Stimulated activated CD8-positive, alpha-beta memory T cell treated with anti-CD3 and anti-CD28 coated beads, Interleukin-4, amount 100 ng/mL, for 4 hours (primary cell): ENCODE results near the gene APBB2.
"Not testable (repeated sequence)": the region's sequence is repeated elsewhere in the genome, so short reads cannot be mapped to it uniquely, and the experiment has no call there.

ENCODE experiments used
- DNase-seq, 2 donors: peaks; one replicate each; pipeline ENCODE4 v3.0.0-alpha.2; 2020; ENCODE audit warnings: low read depth in 2 of 2, low spot score in 1 of 2

APBB2 gene

GRCh38 chr4:41067369-41067768 lies 147.0 kb downstream of the APBB2 start:
- no peak for DNase-seq

- no peak for DNase-seq
Observed at GRCh38 chr4:41066049-41066448, 148.3 kb downstream of the APBB2 start.

DNA sequence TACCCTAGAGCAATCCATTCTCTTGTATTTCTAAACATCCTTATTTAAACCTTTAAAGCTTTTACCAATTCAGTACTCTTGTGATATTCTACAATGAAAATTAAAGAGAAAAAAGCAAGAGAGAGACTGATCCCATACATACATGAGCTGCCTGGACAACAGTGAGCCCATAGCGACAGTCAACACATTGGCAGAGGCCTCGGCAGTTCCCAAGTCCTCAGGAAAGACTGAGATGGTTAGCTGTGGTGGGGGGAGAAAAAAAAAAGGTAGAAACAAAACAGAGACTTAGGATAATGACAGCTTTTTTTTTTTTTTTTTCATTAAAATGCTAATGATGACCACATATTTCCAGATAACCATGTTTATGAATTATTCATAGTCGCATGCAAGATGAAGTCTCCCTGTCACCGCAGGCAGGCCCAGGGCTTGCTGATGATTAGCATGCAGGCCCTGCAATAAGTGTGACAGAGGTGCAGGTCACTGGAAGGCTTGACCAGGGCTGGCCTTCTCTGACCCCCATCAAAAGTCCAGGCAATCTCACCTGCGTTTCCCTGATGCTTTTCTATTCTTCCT lies 148.8 kb downstream of the APBB2 start:
- no peak for DNase-seq

DNA sequence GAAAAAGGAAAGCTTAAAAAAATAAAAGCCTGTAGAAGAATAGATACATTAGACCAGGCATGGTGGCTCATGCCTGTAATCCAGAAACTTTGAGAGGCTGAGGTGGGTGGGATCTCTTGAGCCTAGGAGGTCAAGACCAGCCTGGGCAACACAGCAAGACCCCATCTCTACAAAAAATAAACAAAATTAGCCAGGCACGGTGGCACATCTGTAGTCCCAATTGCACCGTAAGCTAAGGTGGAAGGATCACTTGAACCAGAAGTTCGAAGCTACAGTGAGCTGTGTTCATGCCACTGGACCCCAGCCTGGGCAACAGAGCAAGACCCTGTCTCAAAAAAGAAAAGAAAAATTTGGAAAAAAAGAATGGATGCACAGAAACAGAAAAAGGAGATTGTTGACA lies 149.4 kb downstream of the APBB2 start:
- no peak for DNase-seq

DNA sequence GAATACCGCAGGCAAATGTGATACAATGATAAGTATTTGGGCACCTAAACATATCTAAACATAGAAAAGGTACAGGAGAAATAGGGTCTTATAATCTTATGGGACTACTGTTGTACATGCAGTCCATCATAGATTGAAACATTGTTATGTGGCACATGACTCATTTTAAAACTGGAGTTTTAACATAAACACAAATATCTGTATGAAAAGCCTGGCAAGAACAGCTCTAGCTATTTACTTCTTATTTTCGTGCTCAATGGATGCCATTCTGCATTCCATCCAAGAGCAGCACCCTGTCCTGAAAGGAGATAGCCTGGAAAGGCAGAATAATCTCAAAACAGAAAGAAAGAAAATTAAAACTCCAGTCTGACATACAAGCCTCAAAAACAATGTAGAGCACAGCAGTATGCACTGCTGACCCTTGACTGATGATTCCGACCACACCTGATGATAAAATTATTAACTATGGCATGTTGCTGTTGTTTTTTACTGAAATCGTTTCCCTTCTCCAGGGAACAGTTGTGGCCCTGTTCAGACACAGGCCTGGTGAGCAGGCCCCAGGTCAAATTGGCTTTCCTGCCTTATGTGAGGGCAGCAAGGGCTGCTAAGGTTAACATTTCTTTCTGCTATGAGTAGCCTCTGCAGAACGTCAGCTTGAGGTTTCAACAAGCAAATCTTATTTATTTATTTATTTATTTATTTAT lies 152.7 kb downstream of the APBB2 start:
- DNase-seq: no peak

DNA sequence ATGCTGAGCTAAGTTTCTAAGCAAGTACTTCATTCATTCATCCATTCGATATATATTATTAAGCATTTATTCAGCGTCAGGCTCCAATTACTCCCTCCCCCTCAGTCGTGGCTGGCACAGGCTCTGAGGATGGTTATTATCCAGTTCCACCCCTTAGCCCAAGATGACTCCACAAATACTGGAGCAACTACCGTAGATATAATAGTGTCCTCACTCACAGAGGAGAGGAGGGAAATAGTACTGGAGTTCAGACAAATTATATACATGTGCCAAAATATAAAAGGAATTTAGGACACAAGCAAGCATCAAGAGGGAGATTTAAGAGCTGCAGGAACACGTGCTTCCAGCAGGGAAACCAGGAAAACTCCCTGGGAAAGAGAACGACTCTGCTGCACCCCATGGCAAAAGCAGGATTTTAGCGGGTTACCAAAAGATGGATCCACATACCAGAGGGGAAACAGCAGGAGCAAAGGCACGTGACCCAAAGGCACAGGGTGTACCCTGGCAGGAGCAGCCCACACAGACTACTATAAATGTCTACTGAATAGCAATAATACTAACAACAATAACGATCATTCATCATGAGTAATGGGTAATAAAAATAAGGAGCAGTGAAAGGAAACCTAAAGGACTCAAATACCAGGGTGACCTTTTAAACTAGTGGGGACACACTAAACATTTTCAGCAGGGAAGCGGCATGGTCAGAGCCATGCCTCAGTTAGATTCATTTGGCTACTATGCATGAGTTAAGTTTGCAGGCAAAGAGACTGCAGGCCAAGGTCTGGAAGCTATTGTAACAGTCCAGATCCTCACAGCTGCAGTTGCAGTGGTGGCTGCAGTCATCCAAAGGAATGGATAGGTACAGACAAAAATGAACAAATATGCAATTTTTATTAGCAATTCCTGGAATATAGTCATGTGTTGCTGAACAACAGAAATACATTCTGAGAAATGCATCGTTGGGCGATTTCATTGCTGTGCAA lies 153.7 kb downstream of the APBB2 start:
- no peak for DNase-seq

GRCh38 chr4:41059411-41059810 lies 154.9 kb downstream of the APBB2 start:
- not testable (repeated sequence) for DNase-seq

GRCh38 chr4:41058426-41058825 lies 155.9 kb downstream of the APBB2 start:
- no peak for DNase-seq

GRCh38 chr4:41057467-41057866 lies 156.9 kb downstream of the APBB2 start:
- no peak for DNase-seq

DNA sequence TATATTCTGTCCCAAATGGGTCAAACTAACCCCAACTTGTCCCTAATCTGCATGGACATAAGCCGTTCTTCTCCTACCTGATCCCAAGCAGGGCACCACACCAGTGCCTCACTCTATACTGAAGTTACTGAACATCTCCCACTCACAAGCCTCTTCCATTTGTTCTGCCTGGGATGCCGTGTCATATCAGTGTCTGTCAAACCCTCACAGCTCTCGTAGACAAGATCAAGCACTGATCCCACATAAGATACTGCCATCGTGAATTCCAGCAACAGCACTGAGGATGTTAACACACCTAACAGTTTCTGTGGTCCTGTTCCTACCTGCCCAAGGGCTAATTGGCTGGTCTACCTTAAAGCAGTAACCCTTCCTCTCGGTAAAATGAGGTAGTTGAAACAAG lies 162.1 kb downstream of the APBB2 start:
- DNase-seq: no peak

GRCh38 chr4:41050880-41051775 lies 163.2 kb downstream of the APBB2 start:
- DNase-seq: no peak

DNA sequence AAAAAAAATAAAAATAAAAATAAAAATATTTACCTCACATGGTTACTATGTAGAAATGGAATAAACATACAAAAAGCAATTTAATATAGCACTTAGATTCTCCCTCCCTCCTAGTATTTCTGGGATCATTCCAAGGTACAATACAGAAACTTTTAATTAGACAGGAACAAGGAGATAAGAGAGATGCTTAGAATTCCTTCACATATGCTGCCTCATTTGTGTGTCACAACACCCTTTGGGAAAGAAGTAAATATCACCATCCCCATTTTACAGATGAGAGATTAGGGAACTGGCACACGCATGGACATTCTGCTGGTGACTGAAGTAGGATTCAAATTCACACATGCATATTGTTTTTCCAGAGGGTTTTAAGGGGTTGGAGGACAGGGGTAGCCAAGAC lies 164.2 kb downstream of the APBB2 start:
- no peak for DNase-seq

DNA sequence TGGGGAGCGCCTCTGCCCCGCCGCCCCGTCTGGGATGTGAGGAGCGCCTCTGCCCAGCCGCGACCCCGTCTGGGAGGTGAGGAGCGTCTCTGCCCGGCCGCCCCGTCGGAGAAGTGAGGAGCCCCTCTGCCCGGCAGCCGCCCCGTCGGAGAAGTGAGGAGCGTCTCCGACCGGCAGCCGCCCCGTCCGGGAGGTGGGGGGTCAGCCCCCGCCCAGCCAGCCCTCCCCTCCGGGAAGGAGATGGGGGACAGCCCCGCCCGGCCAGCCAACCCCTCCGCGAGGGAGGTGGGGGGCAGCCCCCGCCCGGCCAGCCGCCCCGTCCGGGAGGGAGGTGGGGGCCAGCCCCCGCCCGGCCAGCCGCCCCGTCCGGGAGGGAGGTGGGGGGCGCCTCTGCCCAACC lies 165.2 kb downstream of the APBB2 start:
- not testable (repeated sequence) for DNase-seq

DNA sequence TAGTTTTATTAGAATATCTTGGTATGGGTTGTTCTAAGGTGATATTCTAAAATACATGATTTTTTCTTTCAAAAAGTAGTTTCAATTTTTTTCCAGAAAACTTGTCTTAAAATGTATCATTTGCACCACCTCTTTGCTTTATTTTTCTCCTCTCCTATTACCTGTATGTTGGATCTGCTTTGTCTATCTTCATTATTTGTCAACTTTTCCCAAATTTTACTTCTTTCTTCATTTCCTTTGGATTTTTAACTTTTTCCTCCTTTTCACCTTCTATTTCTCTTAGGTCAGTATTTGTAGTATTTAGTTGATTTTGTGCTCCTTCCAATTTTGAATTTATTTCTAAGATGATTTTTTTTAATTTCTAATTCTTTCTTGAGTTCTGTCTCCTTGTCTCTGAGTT lies 169.6 kb downstream of the APBB2 start:
- no peak for DNase-seq

DNA sequence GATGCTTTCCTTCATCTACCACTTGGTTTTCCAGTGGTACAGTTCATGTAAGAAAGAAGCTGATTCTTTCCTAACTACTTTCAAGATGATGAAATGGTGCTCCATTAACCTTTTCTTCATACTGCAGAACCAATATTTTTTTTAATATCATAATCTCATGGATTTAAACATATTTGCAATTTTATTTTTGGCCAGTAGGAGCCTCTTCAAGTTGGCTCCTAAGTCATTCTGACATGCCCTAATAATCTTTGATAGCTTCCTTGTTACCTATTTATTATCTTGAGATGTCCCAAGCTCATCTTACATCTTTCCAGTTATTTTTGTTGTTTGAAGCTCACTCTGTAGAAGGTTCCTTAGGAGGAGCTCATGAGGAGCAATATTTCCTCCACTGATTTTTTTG lies 170.2 kb downstream of the APBB2 start:
- no peak for DNase-seq

DNA sequence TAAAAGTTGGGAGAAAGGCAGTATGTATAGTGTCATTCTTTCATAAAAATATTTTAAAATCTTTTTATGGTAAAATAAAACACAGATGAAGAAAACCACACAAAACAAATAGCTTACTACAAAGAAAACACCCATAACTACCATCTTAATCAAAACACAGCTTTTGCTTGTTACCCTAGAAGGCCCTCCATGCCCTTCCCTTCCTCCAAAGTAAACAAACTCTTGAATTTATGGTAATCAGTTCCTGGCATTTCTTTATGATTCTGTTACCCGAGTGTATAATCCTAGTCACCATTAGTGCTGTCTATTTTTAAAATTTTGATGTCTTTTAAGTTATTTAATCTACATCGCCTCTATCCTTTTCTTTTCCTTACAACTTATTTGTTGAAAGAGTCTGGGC lies 170.9 kb downstream of the APBB2 start:
- no peak for DNase-seq

- DNase-seq: no peak
Observed at GRCh38 chr4:41041551-41041950, 172.8 kb downstream of the APBB2 start.

DNA sequence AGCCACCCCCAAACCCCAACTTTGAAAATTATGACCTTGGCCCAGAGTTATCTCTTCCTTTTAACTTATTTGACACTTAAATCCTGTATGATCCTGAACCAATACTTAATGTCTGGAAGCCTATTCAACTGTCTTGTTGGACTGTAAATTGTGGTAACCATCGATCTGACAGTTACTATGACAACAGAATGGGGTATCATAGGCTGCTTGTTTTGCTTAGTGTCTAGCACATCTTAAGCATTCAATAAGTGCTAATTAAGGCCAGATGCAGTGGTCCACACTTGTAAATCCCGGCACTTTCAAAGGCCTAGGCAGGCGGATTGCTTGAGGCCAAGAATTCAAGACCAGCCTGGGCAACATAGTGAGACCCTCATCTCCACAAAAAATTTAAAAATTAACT lies 175.0 kb downstream of the APBB2 start:
- DNase-seq: no peak

DNA sequence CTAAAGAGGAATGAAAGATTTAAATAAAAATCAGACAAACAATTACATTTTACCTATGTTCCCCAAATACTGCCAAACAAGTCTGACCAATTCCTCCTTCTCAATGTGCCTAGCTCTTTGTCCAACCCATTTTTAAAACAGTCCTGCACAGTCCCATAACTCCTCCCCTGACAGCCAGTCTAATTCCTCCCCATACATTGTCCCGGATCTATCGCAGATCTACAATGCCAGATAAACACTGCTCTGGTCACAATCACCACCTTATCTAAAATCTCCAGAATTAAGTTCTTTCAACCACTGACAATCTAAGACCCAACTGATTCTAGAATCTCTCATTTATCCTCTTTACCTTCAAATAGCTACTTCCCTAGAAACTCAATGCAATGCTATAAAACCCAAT lies 176.0 kb downstream of the APBB2 start:
- no peak for DNase-seq

- DNase-seq: no peak
Observed at GRCh38 chr4:41029098-41029497, 185.2 kb downstream of the APBB2 start.
